ENCODE data around the gene ZNF417.
"Not testable (repeated sequence)": the region's sequence is repeated elsewhere in the genome, so short reads cannot be mapped to it uniquely, and the experiment has no call there.

Gene ZNF417

GRCh38 chr19:57887195-57887941, 29.0 kb downstream of the ZNF417 start:
- DNase-seq (ENCODE audit: low spot score): no peak

DNA sequence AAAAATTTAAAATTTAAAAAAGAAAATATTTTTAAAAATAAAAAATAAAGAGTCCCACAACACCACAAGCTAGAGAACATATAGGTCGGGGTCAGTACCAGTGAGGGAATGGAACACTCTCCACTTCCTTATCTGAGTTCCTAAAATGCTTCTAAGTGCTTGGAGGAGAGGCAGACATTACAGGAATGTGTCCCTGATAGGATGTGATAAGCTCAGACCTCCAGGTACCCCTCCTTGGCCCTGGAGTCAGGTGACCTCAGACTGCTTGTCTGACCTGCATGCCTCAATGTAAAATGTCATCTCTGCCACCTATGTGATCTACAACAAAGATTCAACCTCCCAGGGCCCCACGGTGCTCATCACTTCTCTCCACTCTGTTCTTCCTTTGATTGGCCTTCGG, 30.3 kb downstream of the ZNF417 start:
- no peak for DNase-seq (ENCODE audit: low spot score)

- DNase-seq (ENCODE audit: low spot score): not testable (repeated sequence)
Observed at GRCh38 chr19:57873883-57874799, 42.3 kb downstream of the ZNF417 start.

GRCh38 chr19:57872450-57872849, 43.9 kb downstream of the ZNF417 start:
- DNase-seq (ENCODE audit: low spot score): no peak

DNA sequence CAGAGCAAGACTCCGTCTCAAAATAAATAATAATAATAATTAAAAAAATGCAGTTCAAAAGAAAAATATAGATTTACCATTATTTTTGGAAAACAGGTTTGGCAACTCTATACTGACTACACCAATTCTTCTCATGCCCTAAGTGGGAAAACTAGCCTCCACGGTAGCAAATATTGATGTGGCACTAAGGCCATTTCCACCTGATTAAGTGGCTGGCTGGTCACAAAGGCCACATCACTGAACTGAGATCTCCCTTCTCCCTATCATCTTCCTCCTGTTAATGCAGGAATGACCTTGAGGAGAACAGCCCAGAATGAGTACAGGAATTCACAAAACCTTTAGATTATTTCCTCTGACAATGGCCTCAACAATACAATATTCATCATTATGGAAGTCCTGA, 46.2 kb downstream of the ZNF417 start:
- no peak for DNase-seq (ENCODE audit: low spot score)

DNA sequence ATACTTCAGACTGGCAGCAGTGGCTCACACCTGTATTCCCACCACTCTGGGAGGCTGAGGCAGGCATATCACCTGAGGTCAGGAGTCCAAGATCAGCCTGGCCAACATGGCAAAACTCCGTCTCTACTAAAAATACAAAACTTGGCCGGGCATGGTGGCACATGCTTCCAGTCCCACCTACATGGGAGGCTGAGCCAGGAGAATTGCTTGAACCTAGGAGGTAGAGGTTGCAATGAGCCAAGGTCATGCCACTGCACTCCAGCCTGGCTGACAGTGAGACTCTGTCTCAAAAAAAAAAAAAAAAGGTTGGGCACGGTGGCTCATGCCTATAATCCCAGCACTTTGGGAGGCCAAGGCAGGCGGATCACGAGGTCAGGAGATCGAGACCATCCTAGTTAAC, 46.7 kb downstream of the ZNF417 start:
- DNase-seq (ENCODE audit: low spot score): not testable (repeated sequence)

- no peak for DNase-seq (ENCODE audit: low spot score)
Observed at GRCh38 chr19:57867868-57868492, 48.4 kb downstream of the ZNF417 start.

Measured in RKO (cell line).